CD4-positive, alpha-beta T cell (primary cell): ENCODE measurements around the gene TBATA. TPM values are rescaled to one million over a fixed set of nuclear protein-coding genes. Genes with fewer than 3 reads are reported as not detected.
A peak's percentile ranks its signal among the peaks of the same experiment; 100 is the strongest.

Source experiments
- ATAC-seq: fragments of 200-7000 bp; cut with Tn5 transposase; one replicate; pipeline ENCODE4 v1.10.0; 2022; ENCODE audit warnings: mild to moderate bottlenecking; ENCODE audit not compliant: poor library complexity
- CTCF ChIA-PET: fragments of 350-600 bp; sonication (Branson Sonifier 250); formaldehyde crosslinking; loops from one replicate; lab custom pipeline; 2021; ENCODE audit warnings: antibody characterized with exemption, inconsistent platforms; lab: Charles Lee
- POLR2A ChIA-PET: fragments of 350-600 bp; sonication (Branson Sonifier 250); formaldehyde crosslinking; loops from one replicate; lab custom pipeline; 2021; ENCODE audit warnings: antibody characterized with exemption, inconsistent platforms; lab: Charles Lee
- DNase-seq, 14 experiments: peaks; one replicate each; pipeline ENCODE4 v3.0.0-alpha.2; 2013 to 2020; ENCODE audit warnings: mixed read lengths in 2 of 14
- H3K27ac ChIP-seq, 2 donors: one replicate each; pipeline versions ENCODE4 v1.5.1 to v1.7.0; 2013; ENCODE audit warnings: low read length in 2 of 2, low read depth in 1 of 2, mild to moderate bottlenecking in 1 of 2
- H3K27me3 ChIP-seq, 2 experiments: 1 replicate in 1 of 2; 2 replicates in 1 of 2; pipeline versions ENCODE4 v1.6.1 to v1.7.0; 2013; ENCODE audit warnings: low read length in 2 of 2, control low read depth in 1 of 2, mild to moderate bottlenecking in 1 of 2, moderate library complexity in 1 of 2; ENCODE audit not compliant: insufficient read depth in 2 of 2, control insufficient read depth in 1 of 2
- H3K36me3 ChIP-seq: one replicate; pipeline ENCODE4 v1.6.1; 2013; ENCODE audit warnings: low read length, control low read depth; ENCODE audit not compliant: insufficient read depth
- H3K4me1 ChIP-seq: one replicate; pipeline ENCODE4 v1.6.1; 2013; ENCODE audit warnings: low read length, control low read depth; ENCODE audit not compliant: insufficient read depth
- H3K4me3 ChIP-seq: one replicate; pipeline ENCODE4 v1.5.1; 2013; ENCODE audit warnings: mild to moderate bottlenecking, low read length, moderate library complexity
- H3K9me3 ChIP-seq, 2 experiments: 1 replicate in 1 of 2; 2 replicates in 1 of 2; pipeline versions ENCODE4 v1.6.1 to v1.7.0; 2013; ENCODE audit warnings: low read length in 2 of 2, mild to moderate bottlenecking in 2 of 2, control low read depth in 1 of 2, moderate library complexity in 1 of 2; ENCODE audit not compliant: control insufficient read depth in 1 of 2, insufficient read depth in 1 of 2
- H3K27ac Mint-ChIP-seq: one replicate; pipeline ENCODE4 v1.8.0; 2020; ENCODE audit warnings: mixed read lengths
- H3K27me3 Mint-ChIP-seq: one replicate; pipeline ENCODE4 v1.8.0; 2021; ENCODE audit warnings: mixed read lengths
- H3K36me3 Mint-ChIP-seq: one replicate; pipeline ENCODE4 v1.8.0; 2021; ENCODE audit warnings: low read depth, mixed read lengths
- H3K4me1 Mint-ChIP-seq: one replicate; pipeline ENCODE4 v1.8.0; 2021; ENCODE audit warnings: low read depth, mixed read lengths
- H3K4me3 Mint-ChIP-seq: one replicate; pipeline ENCODE4 v1.8.0; 2020; ENCODE audit warnings: mild to moderate bottlenecking, mixed read lengths
- H3K9me3 Mint-ChIP-seq: one replicate; pipeline ENCODE4 v1.8.0; 2020; ENCODE audit warnings: mixed read lengths
- CTCF ChIP-seq: fragments of 200-600 bp; IDR thresholded peaks from one replicate; pipeline ENCODE4 v1.8.0; 2022; ENCODE audit warnings: antibody characterized with exemption, mild to moderate bottlenecking
- intact Hi-C, 2 experiments: fragments of 100-400 bp; cut with DNase I in 1 of 2; cut with micrococcal nuclease in 1 of 2; formaldehyde crosslinking; loops; one replicate each; pipeline versions ENCODE4 v1.15.1 to v1.9.0; 2023 to 2025; cut with DNase I, micrococcal nuclease
- total RNA-seq, 174 experiments: library from RNA in 2 of 174; stranded (reverse) in 2 of 174; gene quantifications; one replicate each; pipeline ENCODE4 v1.2.3 and lab custom pipeline; 2021 to 2026

The TBATA gene
- total RNA-seq, 2 experiments from 2014 or later, result not detected

DNA sequence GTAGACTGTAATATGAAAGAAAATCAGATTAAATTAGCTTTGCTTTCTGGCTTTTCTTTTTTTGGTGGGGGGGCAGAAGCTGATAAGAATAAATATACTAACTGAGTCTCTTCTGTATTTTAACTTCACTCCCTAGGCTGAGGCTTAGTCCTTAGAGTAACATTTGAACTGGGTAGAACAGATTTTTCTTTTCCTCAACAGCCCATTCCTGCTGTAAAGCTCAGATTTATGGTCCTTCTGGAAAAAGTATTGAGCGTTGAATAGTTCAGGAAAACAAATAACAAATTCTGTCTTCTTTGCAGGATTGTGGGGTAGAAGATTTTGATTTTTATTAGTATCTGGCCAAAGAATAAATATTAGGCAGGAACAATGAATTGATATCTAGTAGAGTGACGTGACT lies 48.4 kb upstream of the TBATA start:
- no peak for TF ChIP-seq CTCF
- H3K36me3 Mint-ChIP-seq, result peaks cover 72% of the 10 kb centered on the region
- DNase-seq (no peak), ATAC-seq (no peak)
- Histone ChIP-seq H3K27ac (no peak overlapping the region), H3K27me3 (no peaks in the 10 kb centered on the region), H3K4me3 (no peak overlapping the region), H3K36me3 (peaks cover 15% of the 10 kb centered on the region), H3K9me3 (peaks cover 0 to 5% of the 10 kb centered on the region in 2 experiments), H3K4me1 (no peaks in the 10 kb centered on the region)
- no peaks in the 10 kb centered on the region for H3K9me3 Mint-ChIP-seq
- POLR2A ChIA-PET, result no interaction called here
- H3K4me1 Mint-ChIP-seq, result peaks cover 32% of the 10 kb centered on the region
- CTCF ChIA-PET, result interaction anchor here (0.6 kb wide), 1 partner anchor 182 kb away, joined by 3 read pairs; no protein-coding TSS in a partner anchor
- H3K27ac Mint-ChIP-seq, result no peak overlapping the region
- intact Hi-C loops, result no loop called here
- no peak overlapping the region for H3K4me3 Mint-ChIP-seq
- H3K27me3 Mint-ChIP-seq, result no peaks in the 10 kb centered on the region

GRCh38 chr10:70832852-70833528 lies 47.8 kb upstream of the TBATA start:
- ChIA-PET CTCF (interaction anchor here (0.6 kb wide), 1 partner anchor 183 kb away, joined by 3 read pairs; no protein-coding TSS in a partner anchor), POLR2A (no interaction called here)
- Histone ChIP-seq H3K27ac (no peak overlapping the region), H3K9me3 (peaks cover 0 to 5% of the 10 kb centered on the region in 2 experiments), H3K4me3 (no peak overlapping the region), H3K36me3 (peaks cover 15% of the 10 kb centered on the region), H3K27me3 (no peaks in the 10 kb centered on the region), H3K4me1 (no peaks in the 10 kb centered on the region)
- Mint-ChIP-seq H3K27ac (no peak overlapping the region), H3K36me3 (peaks cover 69% of the 10 kb centered on the region), H3K4me1 (peaks cover 27% of the 10 kb centered on the region), H3K9me3 (no peaks in the 10 kb centered on the region), H3K4me3 (no peak overlapping the region), H3K27me3 (no peaks in the 10 kb centered on the region)
- ATAC-seq (no peak), DNase-seq (peak in 2 of 14 experiments; percentile 47 to 57)
- intact Hi-C loops, result no loop called here
- TF ChIP-seq CTCF, result no peak

DNA sequence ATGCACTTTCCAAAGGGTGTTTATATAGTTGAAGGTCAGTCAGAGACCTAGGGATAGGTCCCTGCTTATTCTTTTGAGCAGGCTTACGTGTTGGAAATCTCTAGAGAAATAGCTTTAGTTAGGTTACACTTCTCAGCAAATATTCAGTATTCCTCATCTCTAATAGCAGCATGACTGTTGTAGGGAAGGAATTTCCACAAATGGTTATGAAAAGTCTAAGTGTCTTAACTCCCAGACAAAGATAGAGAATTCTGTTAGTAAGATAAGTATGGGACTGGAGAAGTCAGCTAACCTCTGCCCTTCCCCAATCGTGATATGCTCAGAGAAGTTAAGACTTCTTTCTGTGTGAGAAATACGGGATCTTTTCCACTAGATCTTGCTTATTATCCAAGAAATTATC lies 47.0 kb upstream of the TBATA start:
- no peak overlapping the region for H3K27ac ChIP-seq
- CTCF ChIA-PET, result no interaction called here
- no peaks in the 10 kb centered on the region for H3K27me3 ChIP-seq
- no peak for TF ChIP-seq CTCF
- Mint-ChIP-seq H3K4me1 (peaks cover 32% of the 10 kb centered on the region), H3K27ac (no peak overlapping the region), H3K4me3 (no peak overlapping the region), H3K9me3 (no peaks in the 10 kb centered on the region), H3K36me3 (peaks cover 67% of the 10 kb centered on the region), H3K27me3 (no peaks in the 10 kb centered on the region)
- DNase-seq, result no peak
- H3K9me3 ChIP-seq, result peaks cover 0 to under 1% of the 10 kb centered on the region in 2 experiments
- intact Hi-C loops, result no loop called here
- POLR2A ChIA-PET, result interaction anchor here (1.1 kb wide), 1 partner anchor 13 kb away, joined by 4 read pairs; no protein-coding TSS in a partner anchor
- no peaks in the 10 kb centered on the region for H3K4me1 ChIP-seq
- no peak overlapping the region for H3K4me3 ChIP-seq
- no peak for ATAC-seq
- H3K36me3 ChIP-seq, result peaks cover 11% of the 10 kb centered on the region
